ENCODE data around the gene USP28.
A peak's percentile ranks its signal among the peaks of the same experiment; 100 is the strongest.
"Not testable (repeated sequence)": the region's sequence is repeated elsewhere in the genome, so short reads cannot be mapped to it uniquely, and the experiment has no call there.

The USP28 gene

DNA sequence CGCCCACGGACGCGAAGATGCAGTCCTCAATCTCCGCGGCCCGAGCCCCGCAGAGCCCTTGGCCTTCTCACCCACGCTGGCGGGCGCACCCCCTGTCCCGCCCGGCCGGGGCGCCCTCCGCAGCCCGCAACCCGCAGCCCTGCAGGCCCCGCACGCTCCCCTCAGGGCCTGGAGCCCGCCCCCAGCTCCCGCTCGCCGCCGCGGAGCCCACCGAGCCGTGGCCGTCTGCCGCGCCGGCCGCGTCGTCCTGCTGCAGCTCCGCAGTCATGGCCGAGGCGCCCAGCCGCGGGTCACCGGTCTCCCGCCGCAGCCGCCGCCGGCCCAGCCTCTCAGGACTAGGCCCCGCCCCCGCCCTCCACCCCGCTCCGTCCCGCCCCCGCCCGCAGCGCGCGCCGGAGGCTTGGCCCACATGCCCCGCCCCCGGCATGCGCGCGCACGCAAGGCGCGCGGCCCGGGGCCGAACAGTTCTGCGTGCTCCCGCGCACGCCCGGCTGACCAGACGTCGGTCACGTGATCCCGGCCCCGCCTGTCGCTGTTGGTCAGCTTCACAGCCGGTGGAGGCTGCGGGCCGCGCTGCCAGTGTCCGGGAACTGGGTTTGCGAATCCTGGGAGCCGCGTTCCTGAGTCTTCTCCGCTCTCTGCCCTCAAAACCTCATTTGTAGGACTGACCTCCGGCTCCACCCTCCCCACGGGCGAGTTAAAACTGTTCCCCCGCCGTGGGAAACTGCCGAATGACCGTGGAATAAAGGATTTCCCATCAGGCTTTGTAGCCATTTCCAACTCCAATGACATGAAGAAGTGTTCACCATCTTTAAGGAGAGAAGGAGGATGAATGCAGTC is at the start of gene USP28:
TSS of gene USP28 (minus strand) at position 339 of the 840 bp plus-strand sequence. CDS start at position 268, 71 bp downstream.
- DNase-seq: peak; percentile 94 to 97

- DNase-seq: no peak
These were observed 48.2 kb upstream of the USP28 start for GRCh38 chr11:113923572-113923971.

- not testable (repeated sequence) for DNase-seq
These were observed 36.1 kb upstream of the USP28 start for GRCh38 chr11:113911491-113911890.

DNA sequence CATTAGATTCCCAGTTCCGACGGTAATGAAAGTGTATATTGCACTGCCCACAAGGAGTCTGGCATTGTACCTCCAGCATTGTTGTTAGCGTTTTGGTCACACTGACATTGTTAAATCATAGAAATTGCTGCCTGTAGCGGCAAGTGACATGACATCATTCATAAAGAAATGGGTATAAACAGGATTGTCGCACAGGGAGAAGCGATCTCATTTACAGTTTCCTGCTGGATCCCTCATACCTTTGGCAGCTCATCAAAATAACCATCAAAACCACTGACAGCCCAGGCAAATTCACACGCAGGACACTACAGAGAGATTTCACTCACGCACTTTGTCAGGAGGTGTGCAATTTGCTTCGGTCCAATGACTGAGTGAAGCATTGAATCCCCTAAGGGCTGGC is 32.7 kb upstream of the USP28 start:
- DNase-seq: peak in 1 of 2 experiments; percentile 36

DNA sequence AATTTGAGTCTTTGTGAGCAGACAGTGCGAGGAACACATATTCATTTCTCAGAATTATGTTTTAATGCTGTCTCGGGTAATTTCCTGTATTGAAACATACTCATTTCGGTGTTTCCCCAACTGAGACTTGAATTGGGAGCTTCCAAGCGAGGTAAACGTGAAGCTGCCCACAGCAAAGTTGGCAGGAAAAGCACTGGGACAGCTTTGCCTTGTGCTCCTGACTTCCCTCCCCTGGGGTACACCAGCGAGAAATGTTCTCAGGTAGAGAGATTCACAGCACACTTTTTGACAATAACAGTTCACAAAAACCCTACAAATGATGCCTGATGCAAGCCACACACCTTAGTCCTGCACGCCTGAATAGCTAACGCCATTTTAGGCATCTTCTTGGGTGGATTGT is 32.3 kb upstream of the USP28 start:
- no peak for DNase-seq

GRCh38 chr11:113907152-113907551 is 31.8 kb upstream of the USP28 start:
- DNase-seq: no peak

- no peak for DNase-seq
These were observed 31.1 kb upstream of the USP28 start for GRCh38 chr11:113906516-113906915.

GRCh38 chr11:113906038-113906437 is 30.7 kb upstream of the USP28 start:
- peak in 1 of 2 experiments; percentile 43 for DNase-seq

GRCh38 chr11:113904379-113905101 is 29.2 kb upstream of the USP28 start, which contains the start of gene HTR3B:
Gene HTR3B (plus strand): TSS chr11:113904796. CDS start chr11:113904934, 138 bp downstream.
- no peak for DNase-seq

GRCh38 chr11:113901141-113901540 is 25.8 kb upstream of the USP28 start:
- DNase-seq: no peak

- peak; percentile 41 to 63 for DNase-seq
These were observed 20.9 kb upstream of the USP28 start for GRCh38 chr11:113896156-113896879.

GRCh38 chr11:113895367-113896155 is 20.2 kb upstream of the USP28 start:
- DNase-seq: no peak

GRCh38 chr11:113894421-113894996 is 19.1 kb upstream of the USP28 start:
- no peak for DNase-seq

GRCh38 chr11:113888848-113889247 is 13.5 kb upstream of the USP28 start:
- no peak for DNase-seq

DNA sequence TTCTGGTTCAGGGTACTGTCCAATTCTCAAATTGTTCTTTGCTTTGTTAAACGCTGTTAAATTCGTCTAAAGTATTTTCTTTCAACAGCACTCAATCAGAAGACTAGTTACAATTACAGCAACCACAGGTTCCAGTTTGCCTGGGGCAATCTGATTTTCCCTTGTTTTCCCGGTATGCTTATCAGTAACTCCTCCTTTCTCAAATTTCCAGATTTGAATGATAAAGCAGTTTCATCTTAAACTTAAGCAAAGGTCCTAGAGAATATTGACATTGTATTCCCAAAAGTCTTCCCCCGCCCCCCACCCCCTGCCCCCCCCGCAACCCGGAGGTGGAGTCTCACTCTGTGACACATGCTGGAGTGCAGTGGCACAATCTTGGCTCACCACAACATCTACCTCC is 10.5 kb upstream of the USP28 start:
- no peak for DNase-seq

GRCh38 chr11:113884361-113884836 is 9.0 kb upstream of the USP28 start:
- no peak for DNase-seq

DNA sequence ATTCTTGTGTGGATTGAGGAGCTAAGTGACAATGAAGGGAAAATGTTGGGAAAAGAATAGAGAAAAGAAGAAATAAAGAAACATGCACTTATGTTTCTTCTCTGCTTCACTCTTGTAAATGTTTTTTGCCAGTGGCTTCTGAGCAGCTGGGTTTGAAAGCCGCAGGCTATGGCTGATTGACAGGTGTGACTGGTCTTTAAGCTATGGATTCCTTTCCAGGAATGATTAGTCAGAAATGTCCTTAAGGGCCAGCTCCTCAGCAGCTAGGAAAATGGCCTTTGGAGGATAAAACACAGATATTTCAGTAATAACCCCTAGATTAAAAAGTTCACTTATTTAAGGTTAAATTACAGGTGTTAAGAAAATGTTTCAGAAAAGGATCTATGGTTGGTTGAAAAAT is 6.5 kb upstream of the USP28 start:
- DNase-seq: no peak

DNA sequence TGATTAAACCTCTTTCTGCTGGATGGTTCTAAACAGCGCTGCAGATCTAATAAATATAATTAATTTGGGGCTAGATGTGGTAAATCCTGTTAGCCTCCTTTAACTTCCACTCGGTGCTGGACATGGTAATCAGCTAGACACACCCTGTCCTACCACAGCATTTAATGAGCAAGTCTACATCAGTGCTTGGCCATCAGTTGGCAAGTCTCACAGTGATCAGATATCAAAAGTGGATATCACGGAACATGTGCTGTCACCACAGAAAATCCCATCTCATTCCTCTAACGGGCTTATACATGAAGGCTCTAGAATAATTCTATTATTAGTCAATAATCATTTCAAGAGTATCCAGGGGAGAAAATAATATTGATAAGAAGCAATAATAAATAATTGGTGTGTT is 5.6 kb upstream of the USP28 start:
- DNase-seq: no peak

GRCh38 chr11:113879446-113879845 is 4.1 kb upstream of the USP28 start:
- DNase-seq: not testable (repeated sequence)

- no peak for DNase-seq
These were observed 2.3 kb upstream of the USP28 start for GRCh38 chr11:113877670-113878055.

GRCh38 chr11:113876798-113877669 is 1.7 kb upstream of the USP28 start:
- no peak for DNase-seq

All from NCI-H2081 (cell line).